ENCODE data around the gene STAT5A.
"Not testable (repeated sequence)": the region's sequence is repeated elsewhere in the genome, so short reads cannot be mapped to it uniquely, and the experiment has no call there.

STAT5A gene

GRCh38 chr17:42304187-42305030 lies 16.1 kb downstream of the STAT5A start:
- in situ Hi-C loops (cut with HindIII; ENCODE audit: low sequenced_read_pairs), result no loop called here
- TF ChIP-seq, protein P1, sequence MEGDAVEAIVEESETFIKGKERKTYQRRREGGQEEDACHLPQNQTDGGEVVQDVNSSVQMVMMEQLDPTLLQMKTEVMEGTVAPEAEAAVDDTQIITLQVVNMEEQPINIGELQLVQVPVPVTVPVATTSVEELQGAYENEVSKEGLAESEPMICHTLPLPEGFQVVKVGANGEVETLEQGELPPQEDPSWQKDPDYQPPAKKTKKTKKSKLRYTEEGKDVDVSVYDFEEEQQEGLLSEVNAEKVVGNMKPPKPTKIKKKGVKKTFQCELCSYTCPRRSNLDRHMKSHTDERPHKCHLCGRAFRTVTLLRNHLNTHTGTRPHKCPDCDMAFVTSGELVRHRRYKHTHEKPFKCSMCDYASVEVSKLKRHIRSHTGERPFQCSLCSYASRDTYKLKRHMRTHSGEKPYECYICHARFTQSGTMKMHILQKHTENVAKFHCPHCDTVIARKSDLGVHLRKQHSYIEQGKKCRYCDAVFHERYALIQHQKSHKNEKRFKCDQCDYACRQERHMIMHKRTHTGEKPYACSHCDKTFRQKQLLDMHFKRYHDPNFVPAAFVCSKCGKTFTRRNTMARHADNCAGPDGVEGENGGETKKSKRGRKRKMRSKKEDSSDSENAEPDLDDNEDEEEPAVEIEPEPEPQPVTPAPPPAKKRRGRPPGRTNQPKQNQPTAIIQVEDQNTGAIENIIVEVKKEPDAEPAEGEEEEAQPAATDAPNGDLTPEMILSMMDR (IDR thresholded peaks at IDR 0.05; ENCODE audit: low read depth, low read length), result no peak
- DNase-seq (ENCODE audit: low read depth, low spot score), result no peak
- H3K4me3 ChIP-seq (ENCODE audit: low read depth, low read length), result no peak overlapping the region

DNA sequence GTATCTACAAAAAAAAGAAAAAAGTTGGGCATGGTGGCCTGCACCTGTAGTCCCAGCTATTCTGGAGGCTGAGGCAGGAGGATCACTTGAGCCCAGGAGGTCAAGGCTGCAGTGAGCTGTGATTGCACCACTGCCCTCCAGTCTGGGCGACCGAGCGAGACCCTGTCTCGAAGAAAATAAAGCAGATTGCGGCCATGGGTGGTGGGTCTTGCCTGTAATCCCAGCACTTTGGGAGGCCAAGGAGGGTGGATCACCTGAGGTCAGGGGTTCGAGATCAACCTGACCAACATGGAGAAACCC lies 16.7 kb downstream of the STAT5A start:
- in situ Hi-C loops (cut with HindIII; ENCODE audit: low sequenced_read_pairs); H3K4me3 ChIP-seq (ENCODE audit: low read depth, low read length); DNase-seq (ENCODE audit: low read depth, low spot score): not testable (repeated sequence)

- TF ChIP-seq, protein P1 (IDR thresholded peaks at IDR 0.05; ENCODE audit: low read depth, low read length), result no peak
- H3K4me3 ChIP-seq (ENCODE audit: low read depth, low read length), result no peak overlapping the region
- in situ Hi-C loops (cut with HindIII; ENCODE audit: low sequenced_read_pairs), result no loop called here
- no peak for DNase-seq (ENCODE audit: low read depth, low spot score)
These were observed 17.5 kb downstream of the STAT5A start for GRCh38 chr17:42305543-42306384.

GRCh38 chr17:42306385-42306667 lies 18.0 kb downstream of the STAT5A start:
- no peak for DNase-seq (ENCODE audit: low read depth, low spot score)
- no peak overlapping the region for H3K4me3 ChIP-seq (ENCODE audit: low read depth, low read length)
- in situ Hi-C loops (cut with HindIII; ENCODE audit: low sequenced_read_pairs), result no loop called here
- TF ChIP-seq, protein P1 (IDR thresholded peaks at IDR 0.05; ENCODE audit: low read depth, low read length), result no peak

DNA sequence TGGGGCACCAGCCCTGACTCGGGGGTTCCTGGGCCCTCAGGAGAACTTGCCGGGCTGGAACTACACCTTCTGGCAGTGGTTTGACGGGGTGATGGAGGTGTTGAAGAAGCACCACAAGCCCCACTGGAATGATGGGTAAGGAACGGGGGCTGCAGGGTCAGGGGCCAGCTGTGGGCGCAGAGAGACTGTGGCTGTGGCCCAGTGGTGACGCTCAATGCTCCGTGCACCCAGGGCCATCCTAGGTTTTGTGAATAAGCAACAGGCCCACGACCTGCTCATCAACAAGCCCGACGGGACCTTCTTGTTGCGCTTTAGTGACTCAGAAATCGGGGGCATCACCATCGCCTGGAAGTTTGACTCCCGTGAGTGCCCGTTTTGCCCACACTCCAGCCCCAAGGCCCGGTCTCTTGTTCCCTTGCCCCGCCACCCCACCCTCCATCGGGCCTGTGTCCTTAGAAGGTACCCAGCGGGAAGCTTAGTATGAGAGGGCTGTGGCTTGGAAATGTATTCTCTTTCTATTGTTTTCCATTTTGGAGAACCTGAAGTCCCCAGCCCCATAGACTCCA lies 19.1 kb downstream of the STAT5A start:
- in situ Hi-C loops (cut with HindIII; ENCODE audit: low sequenced_read_pairs), result no loop called here
- H3K4me3 ChIP-seq (ENCODE audit: low read depth, low read length), result no peak overlapping the region
- TF ChIP-seq, protein P1 (IDR thresholded peaks at IDR 0.05; ENCODE audit: low read depth, low read length), result no peak
- no peak for DNase-seq (ENCODE audit: low read depth, low spot score)

- in situ Hi-C loops (cut with HindIII; ENCODE audit: low sequenced_read_pairs), result no loop called here
These were observed 20.1 kb downstream of the STAT5A start for GRCh38 chr17:42308446-42308845.

More at GRCh38 chr17:42308446-42308845, 20.1 kb downstream of the STAT5A start:
- DNase-seq (ENCODE audit: low read depth, low spot score), result no peak
- TF ChIP-seq, protein P1 (IDR thresholded peaks at IDR 0.05; ENCODE audit: low read depth, low read length), result no peak
- no peak overlapping the region for H3K4me3 ChIP-seq (ENCODE audit: low read depth, low read length)

All from astrocyte of the spinal cord (primary cell).